Measurements from ENCODE around the gene STUM.

- TF ChIP-seq CTCF (IDR thresholded peaks at IDR 0.05; ENCODE audit: borderline replicate concordance, extremely low read depth, low read length, poor library complexity, severe bottlenecking) (no peak), EZH2 (IDR thresholded peaks at IDR 0.05; ENCODE audit: borderline replicate concordance, low read depth, low read length, severe bottlenecking) (no peak)
Measured at GRCh38 chr1:226648421-226648820, 99.9 kb downstream of the STUM start.

Data from DND-41 (cell line).